Nephron progenitor cell (in vitro differentiated cells): Measurements from ENCODE around the gene ZDHHC8.

Experiments
- DNase-seq: peaks from one replicate; pipeline ENCODE4 v3.0.0; 2021
- H3K27ac Mint-ChIP-seq: 2 replicates; pipeline ENCODE4 v1.8.0; 2021; ENCODE audit warnings: mild to moderate bottlenecking, moderate library complexity, mixed read lengths
- H3K27me3 Mint-ChIP-seq: 2 replicates; pipeline ENCODE4 v1.8.0; 2021; ENCODE audit warnings: mild to moderate bottlenecking, low read depth, mixed read lengths; ENCODE audit not compliant: poor library complexity
- H3K36me3 Mint-ChIP-seq: 2 replicates; pipeline ENCODE4 v1.8.0; 2021; ENCODE audit warnings: low read depth, mixed read lengths
- H3K4me1 Mint-ChIP-seq: 2 replicates; pipeline ENCODE4 v1.8.0; 2021; ENCODE audit warnings: mixed read lengths
- H3K4me3 Mint-ChIP-seq: 2 replicates; pipeline ENCODE4 v1.8.0; 2021; ENCODE audit warnings: mild to moderate bottlenecking, moderate library complexity, mixed read lengths
- H3K9me3 Mint-ChIP-seq: 2 replicates; pipeline ENCODE4 v1.8.0; 2021; ENCODE audit warnings: mild to moderate bottlenecking, moderate library complexity, mixed read lengths
- TF ChIP-seq, protein P1 (sequence below): fragments of 200-600 bp; sonication (generic); IDR thresholded peaks from 2 replicates; pipeline ENCODE4 v1.5.0; 2021; ENCODE audit warnings: antibody characterized with exemption

The ZDHHC8 gene

DNA sequence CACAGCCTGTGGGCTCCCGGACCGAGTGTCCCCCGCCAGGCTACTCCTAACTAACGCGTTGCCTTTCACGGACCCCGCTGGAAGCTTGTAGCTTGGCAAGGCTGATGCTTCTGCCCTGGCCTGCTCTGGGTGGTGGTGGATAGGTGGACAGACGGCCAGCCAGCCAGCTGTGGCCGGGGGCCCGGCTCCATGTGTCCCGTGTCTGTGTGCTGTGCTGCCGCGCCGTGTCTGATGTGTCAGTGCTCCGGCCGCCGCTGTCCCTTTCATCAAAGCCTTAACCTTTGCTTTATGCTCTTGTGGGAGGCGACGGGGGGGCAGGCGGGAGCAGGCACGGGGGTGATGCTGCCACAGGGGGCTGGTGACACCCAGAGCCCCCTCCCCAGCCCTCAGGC, 14.2 kb downstream of the ZDHHC8 start:
- H3K36me3 Mint-ChIP-seq: no peaks in the 10 kb centered on the region
- no peaks in the 10 kb centered on the region for H3K9me3 Mint-ChIP-seq
- peaks cover 5% of the 10 kb centered on the region for H3K4me1 Mint-ChIP-seq
- no peaks in the 10 kb centered on the region for H3K27me3 Mint-ChIP-seq
- H3K27ac Mint-ChIP-seq: no peak overlapping the region
- H3K4me3 Mint-ChIP-seq: no peak overlapping the region
- no peak for DNase-seq
- TF ChIP-seq, protein P1, sequence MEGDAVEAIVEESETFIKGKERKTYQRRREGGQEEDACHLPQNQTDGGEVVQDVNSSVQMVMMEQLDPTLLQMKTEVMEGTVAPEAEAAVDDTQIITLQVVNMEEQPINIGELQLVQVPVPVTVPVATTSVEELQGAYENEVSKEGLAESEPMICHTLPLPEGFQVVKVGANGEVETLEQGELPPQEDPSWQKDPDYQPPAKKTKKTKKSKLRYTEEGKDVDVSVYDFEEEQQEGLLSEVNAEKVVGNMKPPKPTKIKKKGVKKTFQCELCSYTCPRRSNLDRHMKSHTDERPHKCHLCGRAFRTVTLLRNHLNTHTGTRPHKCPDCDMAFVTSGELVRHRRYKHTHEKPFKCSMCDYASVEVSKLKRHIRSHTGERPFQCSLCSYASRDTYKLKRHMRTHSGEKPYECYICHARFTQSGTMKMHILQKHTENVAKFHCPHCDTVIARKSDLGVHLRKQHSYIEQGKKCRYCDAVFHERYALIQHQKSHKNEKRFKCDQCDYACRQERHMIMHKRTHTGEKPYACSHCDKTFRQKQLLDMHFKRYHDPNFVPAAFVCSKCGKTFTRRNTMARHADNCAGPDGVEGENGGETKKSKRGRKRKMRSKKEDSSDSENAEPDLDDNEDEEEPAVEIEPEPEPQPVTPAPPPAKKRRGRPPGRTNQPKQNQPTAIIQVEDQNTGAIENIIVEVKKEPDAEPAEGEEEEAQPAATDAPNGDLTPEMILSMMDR: no peak

GRCh38 chr22:20146777-20147176, 15.2 kb downstream of the ZDHHC8 start:
- H3K27ac Mint-ChIP-seq: peak overlapping the region; percentile 66

GRCh38 chr22:20147237-20147988, 15.8 kb downstream of the ZDHHC8 start:
- Mint-ChIP-seq H3K4me3 (no peak overlapping the region), H3K9me3 (no peaks in the 10 kb centered on the region), H3K27me3 (no peaks in the 10 kb centered on the region), H3K4me1 (peaks cover 5% of the 10 kb centered on the region), H3K36me3 (no peaks in the 10 kb centered on the region), H3K27ac (no peak overlapping the region)
- TF ChIP-seq, protein P1: no peak
- DNase-seq: no peak

More at GRCh38 chr22:20146777-20147176, 15.2 kb downstream of the ZDHHC8 start:
- Mint-ChIP-seq H3K9me3 (no peaks in the 10 kb centered on the region), H3K36me3 (no peaks in the 10 kb centered on the region), H3K4me3 (no peak overlapping the region), H3K4me1 (peaks cover 5% of the 10 kb centered on the region), H3K27me3 (no peaks in the 10 kb centered on the region)
- TF ChIP-seq, protein P1: no peak
- DNase-seq: no peak

DNA sequence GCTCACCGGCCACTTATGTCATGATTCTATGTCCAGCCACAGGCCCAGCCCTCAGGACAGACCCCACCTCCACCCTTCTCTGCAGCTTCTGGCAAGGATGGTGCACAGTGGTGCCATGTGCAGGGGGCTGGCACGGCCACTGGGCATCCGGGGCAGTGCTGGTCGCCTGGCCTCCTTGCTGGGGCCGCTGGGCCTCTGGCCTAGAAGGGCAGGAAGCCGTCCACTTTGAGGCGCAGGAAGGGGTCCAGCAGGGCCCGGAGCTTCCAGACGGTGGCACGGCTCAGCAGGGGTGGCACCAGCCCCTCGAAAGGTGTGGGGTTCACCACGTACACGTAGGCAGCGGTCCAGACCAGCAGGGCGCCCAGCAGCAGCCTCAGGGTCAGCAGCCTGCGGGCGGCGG, 16.8 kb downstream of the ZDHHC8 start:
- TF ChIP-seq, protein P1: no peak
- Mint-ChIP-seq H3K36me3 (no peaks in the 10 kb centered on the region), H3K9me3 (no peaks in the 10 kb centered on the region), H3K27ac (no peak overlapping the region), H3K4me3 (no peak overlapping the region), H3K4me1 (peaks cover 11% of the 10 kb centered on the region), H3K27me3 (peaks cover under 1% of the 10 kb centered on the region)
- no peak for DNase-seq

- TF ChIP-seq, protein P1: no peak
- H3K9me3 Mint-ChIP-seq: no peaks in the 10 kb centered on the region
- H3K36me3 Mint-ChIP-seq: no peaks in the 10 kb centered on the region
These were observed 17.9 kb downstream of the ZDHHC8 start for GRCh38 chr22:20149257-20150250.

More at GRCh38 chr22:20149257-20150250, 17.9 kb downstream of the ZDHHC8 start:
- peaks cover 19% of the 10 kb centered on the region for H3K4me1 Mint-ChIP-seq
- H3K27ac Mint-ChIP-seq: no peak overlapping the region
- no peak for DNase-seq
- no peak overlapping the region for H3K4me3 Mint-ChIP-seq
- peaks cover 8% of the 10 kb centered on the region for H3K27me3 Mint-ChIP-seq
